OCI-LY3 (cell line): ENCODE data around the gene ADGRG6.

Experiments used
- CTCF ChIP-seq: fragments of 200-600, 300-600 bp; sonication (generic); IDR thresholded peaks from 2 replicates; pipeline ENCODE4 v1.5.1; 2014; ENCODE audit warnings: antibody characterized with exemption, low read length, low read depth
- EZH2phosphoT487 ChIP-seq: fragments of 200-600 bp; shearing (Covaris generic); IDR thresholded peaks from 2 replicates; pipeline ENCODE4 v1.6.1; 2018; ENCODE audit warnings: antibody characterized with exemption, mixed run types, low read depth

GRCh38 chr6:142356884-142357225 lies 55.0 kb downstream of the ADGRG6 start:
- no peak for TF ChIP-seq CTCF
- no peak for TF ChIP-seq EZH2phosphoT487
